Body of pancreas (tissue), 4 donors: ENCODE results near the gene TH.

Experiments used
- CTCF ChIP-seq, 7 experiments: fragments of 450-650 bp in 4 of 7; fragments of 200-600 bp in 3 of 7; sonication (generic) in 3 of 7; IDR thresholded peaks; one replicate each; pipeline ENCODE4 v1.5.1; 2016 to 2019; ENCODE audit warnings: antibody characterized with exemption in 7 of 7
- POLR2A ChIP-seq, 3 donors: fragments of 450-650 bp; IDR thresholded peaks; one replicate each; pipeline ENCODE4 v1.6.1; 2016; ENCODE audit warnings: antibody characterized with exemption in 3 of 3, mild to moderate bottlenecking in 2 of 3

- TF ChIP-seq CTCF (IDR thresholded peaks at IDR 0.05) (no peak), POLR2A (IDR thresholded peaks at IDR 0.05) (no peak)
Observed at GRCh38 chr11:2177076-2177475, 5.5 kb upstream of the TH start.
